HL-60 (cell line): Measurements from ENCODE around the gene RHOD.

Experiments used
- DNase-seq, 2 experiments: peaks; one replicate each; pipeline ENCODE4 v3.0.0-alpha.2; 2010 to 2020; ENCODE audit warnings: low read depth in 1 of 2, low spot score in 1 of 2
- H3K27ac ChIP-seq: fragments of 250-450 bp; sonication (Bioruptor Pico); replicated peaks from 2 replicates; pipeline ENCODE4 v1.5.1; 2020; ENCODE audit warnings: mild to moderate bottlenecking, moderate library complexity
- H3K27me3 ChIP-seq: fragments of 250-450 bp; sonication (Bioruptor Pico); 2 replicates; pipeline ENCODE4 v1.5.1; 2021; ENCODE audit warnings: mild to moderate bottlenecking, moderate library complexity; ENCODE audit not compliant: insufficient read depth, poor library complexity, severe bottlenecking
- H3K4me3 ChIP-seq: replicated peaks from 2 replicates; pipeline ENCODE4 v1.5.1; 2011; ENCODE audit warnings: mild to moderate bottlenecking, control low read depth, low read length; ENCODE audit not compliant: insufficient read depth
- CTCF ChIP-seq: IDR thresholded peaks from one replicate; pipeline ENCODE4 v1.5.1; 2011; ENCODE audit warnings: low read length, control low read depth, inconsistent platforms; ENCODE audit not compliant: insufficient read depth
- GABPA ChIP-seq: IDR thresholded peaks from 2 replicates; pipeline ENCODE4 v1.6.1; 2012; ENCODE audit warnings: low read depth
- POLR2AphosphoS5 ChIP-seq: IDR thresholded peaks from 2 replicates; pipeline ENCODE4 v1.6.1; 2012; ENCODE audit warnings: low read depth
- REST ChIP-seq: IDR thresholded peaks from 2 replicates; pipeline ENCODE4 v1.6.1; 2012; ENCODE audit warnings: low read depth; ENCODE audit not compliant: insufficient replicate concordance
- SPI1 ChIP-seq: IDR thresholded peaks from 2 replicates; pipeline ENCODE4 v1.6.1; 2012; ENCODE audit warnings: low read depth, mild to moderate bottlenecking, borderline replicate concordance

The RHOD gene

GRCh38 chr11:67024410-67024809, 32.2 kb upstream of the RHOD start:
- Histone ChIP-seq H3K4me3 (no peak overlapping the region), H3K27me3 (peaks cover 58% of the 10 kb centered on the region), H3K27ac (no peak overlapping the region)
- DNase-seq = peak in 1 of 2 experiments; percentile 60
- TF ChIP-seq SPI1 (no peak), POLR2AphosphoS5 (peak; percentile 88)

- Histone ChIP-seq H3K27ac (no peak overlapping the region), H3K27me3 (peaks cover 58% of the 10 kb centered on the region), H3K4me3 (no peak overlapping the region)
- TF ChIP-seq POLR2AphosphoS5 (no peak), CTCF (no peak), GABPA (no peak), SPI1 (no peak), REST (no peak)
- peak in 1 of 2 experiments; percentile 43 for DNase-seq
Measured at GRCh38 chr11:67024966-67025365, 31.7 kb upstream of the RHOD start.

- Histone ChIP-seq H3K27ac (no peak overlapping the region), H3K27me3 (peaks cover 60% of the 10 kb centered on the region), H3K4me3 (no peak overlapping the region)
- TF ChIP-seq GABPA = no peak
- TF ChIP-seq SPI1 = no peak
- no peak for TF ChIP-seq REST
- no peak for TF ChIP-seq CTCF
- TF ChIP-seq POLR2AphosphoS5 = no peak
- DNase-seq = no peak
Measured at GRCh38 chr11:67025750-67026149, 30.9 kb upstream of the RHOD start.

- TF ChIP-seq SPI1 = no peak
- TF ChIP-seq REST = no peak
- TF ChIP-seq CTCF = no peak
- no peak for TF ChIP-seq POLR2AphosphoS5
- TF ChIP-seq GABPA = no peak
Measured at GRCh38 chr11:67026941-67027340, 29.7 kb upstream of the RHOD start.

More at GRCh38 chr11:67026941-67027340, 29.7 kb upstream of the RHOD start:
- peaks cover 59% of the 10 kb centered on the region for H3K27me3 ChIP-seq
- H3K27ac ChIP-seq = no peak overlapping the region
- no peak overlapping the region for H3K4me3 ChIP-seq
- DNase-seq = no peak
